ENCODE measurements around the gene MACF1.

MACF1 gene

DNA sequence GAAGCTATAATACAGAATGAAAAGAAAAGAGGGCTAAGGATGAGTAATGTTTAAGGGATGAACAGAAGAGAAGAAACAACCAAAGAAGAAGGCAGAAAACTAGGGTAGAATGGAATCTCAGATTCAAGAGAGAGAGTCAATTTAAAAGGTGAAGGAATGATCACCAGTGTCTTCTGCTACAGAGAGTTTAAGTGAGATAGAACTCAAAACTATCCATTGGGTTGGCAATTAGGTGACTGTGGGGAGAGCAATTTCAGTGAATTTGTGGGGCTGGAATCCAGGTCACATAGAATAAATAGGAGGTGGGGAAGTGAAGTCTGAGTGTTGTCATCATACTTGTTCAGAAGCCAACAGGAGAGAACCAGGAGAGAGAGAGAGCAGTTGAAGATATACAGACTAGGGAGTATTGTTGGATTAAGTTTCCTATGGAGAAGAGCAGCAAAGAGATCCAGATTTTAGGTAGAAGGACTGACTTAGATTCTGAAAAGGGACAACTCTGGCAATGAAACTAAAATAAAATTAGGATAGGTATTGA is 19.9 kb downstream of the MACF1 start:
- DNase-seq (ENCODE audit: low read depth) = no peak
- TF ChIP-seq, protein P1, sequence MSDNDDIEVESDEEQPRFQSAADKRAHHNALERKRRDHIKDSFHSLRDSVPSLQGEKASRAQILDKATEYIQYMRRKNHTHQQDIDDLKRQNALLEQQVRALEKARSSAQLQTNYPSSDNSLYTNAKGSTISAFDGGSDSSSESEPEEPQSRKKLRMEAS (IDR thresholded peaks at IDR 0.05; ENCODE audit: low read depth, low read length) = no peak
- no peak for TF ChIP-seq MYC (IDR thresholded peaks at IDR 0.05; ENCODE audit: low read depth, low read length)
- TF ChIP-seq POLR2A (IDR thresholded peaks at IDR 0.05; ENCODE audit: extremely low read depth, insufficient read length) = no peak
- TF ChIP-seq, protein P2, sequence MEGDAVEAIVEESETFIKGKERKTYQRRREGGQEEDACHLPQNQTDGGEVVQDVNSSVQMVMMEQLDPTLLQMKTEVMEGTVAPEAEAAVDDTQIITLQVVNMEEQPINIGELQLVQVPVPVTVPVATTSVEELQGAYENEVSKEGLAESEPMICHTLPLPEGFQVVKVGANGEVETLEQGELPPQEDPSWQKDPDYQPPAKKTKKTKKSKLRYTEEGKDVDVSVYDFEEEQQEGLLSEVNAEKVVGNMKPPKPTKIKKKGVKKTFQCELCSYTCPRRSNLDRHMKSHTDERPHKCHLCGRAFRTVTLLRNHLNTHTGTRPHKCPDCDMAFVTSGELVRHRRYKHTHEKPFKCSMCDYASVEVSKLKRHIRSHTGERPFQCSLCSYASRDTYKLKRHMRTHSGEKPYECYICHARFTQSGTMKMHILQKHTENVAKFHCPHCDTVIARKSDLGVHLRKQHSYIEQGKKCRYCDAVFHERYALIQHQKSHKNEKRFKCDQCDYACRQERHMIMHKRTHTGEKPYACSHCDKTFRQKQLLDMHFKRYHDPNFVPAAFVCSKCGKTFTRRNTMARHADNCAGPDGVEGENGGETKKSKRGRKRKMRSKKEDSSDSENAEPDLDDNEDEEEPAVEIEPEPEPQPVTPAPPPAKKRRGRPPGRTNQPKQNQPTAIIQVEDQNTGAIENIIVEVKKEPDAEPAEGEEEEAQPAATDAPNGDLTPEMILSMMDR (IDR thresholded peaks at IDR 0.05; ENCODE audit: low read depth, low read length) = no peak
- no peak overlapping the region for H3K4me3 ChIP-seq (ENCODE audit: low read depth, low read length)

- no peak overlapping the region for H3K4me3 ChIP-seq (ENCODE audit: low read depth, low read length)
- TF ChIP-seq, protein P1 (IDR thresholded peaks at IDR 0.05; ENCODE audit: low read depth, low read length) = no peak
- TF ChIP-seq MYC (IDR thresholded peaks at IDR 0.05; ENCODE audit: low read depth, low read length) = no peak
- no peak for TF ChIP-seq POLR2A (IDR thresholded peaks at IDR 0.05; ENCODE audit: extremely low read depth, insufficient read length)
- TF ChIP-seq, protein P2 (IDR thresholded peaks at IDR 0.05; ENCODE audit: low read depth, low read length) = no peak
- DNase-seq (ENCODE audit: low read depth) = no peak
Measured at GRCh38 chr1:39226836-39227235, 22.3 kb downstream of the MACF1 start.

GRCh38 chr1:39228252-39228651 is 23.8 kb downstream of the MACF1 start:
- DNase-seq (ENCODE audit: low read depth) = no peak
- no peak for TF ChIP-seq POLR2A (IDR thresholded peaks at IDR 0.05; ENCODE audit: extremely low read depth, insufficient read length)
- TF ChIP-seq, protein P2 (IDR thresholded peaks at IDR 0.05; ENCODE audit: low read depth, low read length) = no peak
- no peak for TF ChIP-seq MYC (IDR thresholded peaks at IDR 0.05; ENCODE audit: low read depth, low read length)
- TF ChIP-seq, protein P1 (IDR thresholded peaks at IDR 0.05; ENCODE audit: low read depth, low read length) = no peak

DNA sequence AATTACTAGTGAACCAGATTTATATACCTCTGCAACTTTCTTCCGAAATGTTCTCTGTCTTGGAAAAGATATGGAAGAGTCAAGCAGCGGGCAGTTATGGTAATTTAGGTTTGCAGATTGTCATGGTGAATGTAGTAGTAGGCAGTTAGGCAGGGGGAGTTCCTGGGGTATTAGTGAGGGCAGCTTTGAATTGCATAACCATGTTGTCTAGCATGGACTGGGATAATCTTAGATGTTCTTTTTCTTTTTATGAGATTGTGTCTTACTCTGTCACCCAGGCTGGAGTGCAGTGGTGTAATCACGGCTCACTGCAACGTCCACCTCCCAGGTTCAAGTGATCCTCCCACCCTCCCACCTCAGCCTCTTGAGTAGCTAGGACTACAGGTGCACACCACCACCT is 25.0 kb downstream of the MACF1 start:
- peak; percentile 17 for DNase-seq (ENCODE audit: low read depth)
- no peak for TF ChIP-seq POLR2A (IDR thresholded peaks at IDR 0.05; ENCODE audit: extremely low read depth, insufficient read length)
- TF ChIP-seq, protein P2 (IDR thresholded peaks at IDR 0.05; ENCODE audit: low read depth, low read length) = no peak
- TF ChIP-seq, protein P1 (IDR thresholded peaks at IDR 0.05; ENCODE audit: low read depth, low read length) = no peak
- TF ChIP-seq MYC (IDR thresholded peaks at IDR 0.05; ENCODE audit: low read depth, low read length) = no peak
- no peak overlapping the region for H3K4me3 ChIP-seq (ENCODE audit: low read depth, low read length)

More at GRCh38 chr1:39228252-39228651, 23.8 kb downstream of the MACF1 start:
- no peak overlapping the region for H3K4me3 ChIP-seq (ENCODE audit: low read depth, low read length)

- peak; percentile 53 for DNase-seq (ENCODE audit: low read depth)
- no peak overlapping the region for H3K4me3 ChIP-seq (ENCODE audit: low read depth, low read length)
- TF ChIP-seq, protein P1 (IDR thresholded peaks at IDR 0.05; ENCODE audit: low read depth, low read length) = peak; percentile 84
- TF ChIP-seq, protein P2 (IDR thresholded peaks at IDR 0.05; ENCODE audit: low read depth, low read length) = no peak
- TF ChIP-seq MYC (IDR thresholded peaks at IDR 0.05; ENCODE audit: low read depth, low read length) (no peak), POLR2A (IDR thresholded peaks at IDR 0.05; ENCODE audit: extremely low read depth, insufficient read length) (no peak)
Measured at GRCh38 chr1:39230261-39231190, 26.0 kb downstream of the MACF1 start.

Measured in NB4 (cell line).